HEK293 (cell line): ENCODE results near the gene ADGRF4.

Source experiments
- CTCF ChIA-PET: fragments of 350-600 bp; formaldehyde crosslinking; extraction: SDS; loops from one replicate; lab custom pipeline; 2021; ENCODE audit warnings: antibody characterized with exemption; lab: Yijun Ruan, JAX
- POLR2A ChIA-PET: fragments of 300-600 bp; formaldehyde crosslinking; extraction: SDS; loops from one replicate; lab custom pipeline; 2020; ENCODE audit warnings: antibody characterized with exemption, inconsistent platforms; lab: Yijun Ruan, JAX
- H3K27ac ChIP-seq: fragments of 200-500 bp; sonication (Bioruptor generic); 2 replicates; pipeline ENCODE4 v1.5.1; 2014; ENCODE audit warnings: low read depth, low read length, control low read depth, inconsistent platforms; ENCODE audit errors: extremely low read depth
- H3K36me3 ChIP-seq, 2 experiments: fragments of 200-500 bp in 1 of 2; sonication (Bioruptor generic) in 1 of 2; 1 replicate in 1 of 2; 2 replicates in 1 of 2; pipeline ENCODE4 v1.5.1; 2014 to 2017; ENCODE audit warnings: inconsistent platforms in 2 of 2, low read length in 2 of 2; ENCODE audit not compliant: control insufficient read depth in 2 of 2, insufficient read depth in 1 of 2
- H3K4me1 ChIP-seq: fragments of 200-500 bp; sonication (Bioruptor generic); 2 replicates; pipeline ENCODE4 v1.5.1; 2014; ENCODE audit warnings: mild to moderate bottlenecking, low read length, inconsistent platforms; ENCODE audit not compliant: control insufficient read depth, insufficient read depth
- H3K4me3 ChIP-seq: 2 replicates; pipeline ENCODE4 v1.5.1; 2011; ENCODE audit warnings: low read depth, mild to moderate bottlenecking, control low read depth, low read length, moderate library complexity
- H3K9me3 ChIP-seq: fragments of 200-500 bp; sonication (Bioruptor generic); 2 replicates; pipeline ENCODE4 v1.5.1; 2014; ENCODE audit warnings: low read depth, low read length, inconsistent platforms; ENCODE audit not compliant: control insufficient read depth, insufficient read depth
- HOXA7 ChIP-seq: sonication (generic); formaldehyde crosslinking; IDR thresholded peaks from 2 replicates; pipeline ENCODE4 v1.8.1; 2022; ENCODE audit warnings: missing genetic modification reagents, borderline replicate concordance
- IKZF3 ChIP-seq: fragments of 450-650 bp; IDR thresholded peaks from 2 replicates; pipeline ENCODE4 v1.5.0; 2018; ENCODE audit warnings: missing biosample characterization, mild to moderate bottlenecking, missing genetic modification characterization, moderate library complexity
- KLF8 ChIP-seq: fragments of 450-650 bp; formaldehyde crosslinking; IDR thresholded peaks from 2 replicates; pipeline ENCODE4 v1.5.1; 2016; ENCODE audit warnings: missing biosample characterization, missing genetic modification characterization
- PBX3 ChIP-seq: sonication (generic); formaldehyde crosslinking; IDR thresholded peaks from 2 replicates; pipeline ENCODE4 v1.8.1; 2022; ENCODE audit warnings: mild to moderate bottlenecking, moderate library complexity, missing genetic modification reagents
- SP2 ChIP-seq: fragments of 450-650 bp; formaldehyde crosslinking; IDR thresholded peaks from 2 replicates; pipeline ENCODE4 v1.5.1; 2016; ENCODE audit warnings: missing biosample characterization, missing genetic modification characterization
- SP3 ChIP-seq: fragments of 450-650 bp; formaldehyde crosslinking; IDR thresholded peaks from 2 replicates; pipeline ENCODE4 v1.5.1; 2016; ENCODE audit warnings: missing biosample characterization, missing genetic modification characterization
- TCF7L2 ChIP-seq: IDR thresholded peaks from 2 replicates; pipeline ENCODE4 v1.6.1; 2011; ENCODE audit warnings: low read depth, mild to moderate bottlenecking, inconsistent platforms, low read length, moderate library complexity, borderline replicate concordance
- TSHZ1 ChIP-seq: fragments of 450-650 bp; formaldehyde crosslinking; IDR thresholded peaks from 2 replicates; pipeline ENCODE4 v1.5.1; 2016; ENCODE audit warnings: missing biosample characterization, missing genetic modification characterization, borderline replicate concordance
- YY2 ChIP-seq: fragments of 450-650 bp; formaldehyde crosslinking; IDR thresholded peaks from 2 replicates; pipeline ENCODE4 v1.5.1; 2016; ENCODE audit warnings: missing biosample characterization, missing genetic modification characterization
- ZBTB49 ChIP-seq: fragments of 450-650 bp; formaldehyde crosslinking; IDR thresholded peaks from 2 replicates; pipeline ENCODE4 v1.5.1; 2016; ENCODE audit warnings: missing biosample characterization, missing genetic modification characterization, low read depth
- ZNF155 ChIP-seq: fragments of 450-650 bp; formaldehyde crosslinking; IDR thresholded peaks from 2 replicates; pipeline ENCODE4 v1.5.1; 2016; ENCODE audit warnings: missing biosample characterization, missing genetic modification characterization
- ZNF19 ChIP-seq: fragments of 450-650 bp; formaldehyde crosslinking; IDR thresholded peaks from 2 replicates; pipeline ENCODE4; 2016; ENCODE audit warnings: missing biosample characterization, missing genetic modification characterization, low read depth
- ZNF223 ChIP-seq: fragments of 450-650 bp; formaldehyde crosslinking; IDR thresholded peaks from 2 replicates; pipeline ENCODE4 v1.5.1; 2016; ENCODE audit warnings: missing biosample characterization, missing genetic modification characterization
- ZNF449 ChIP-seq: fragments of 450-650 bp; formaldehyde crosslinking; IDR thresholded peaks from 2 replicates; pipeline ENCODE4 v1.5.1; 2017; ENCODE audit warnings: missing biosample characterization, mild to moderate bottlenecking, missing genetic modification characterization, moderate library complexity
- ZNF548 ChIP-seq: fragments of 450-650 bp; formaldehyde crosslinking; IDR thresholded peaks from 2 replicates; pipeline ENCODE4 v1.5.1; 2016; ENCODE audit warnings: missing biosample characterization, missing genetic modification characterization
- ZNF560 ChIP-seq: fragments of 450-650 bp; formaldehyde crosslinking; IDR thresholded peaks from 2 replicates; pipeline ENCODE4 v1.5.1; 2017; ENCODE audit warnings: missing biosample characterization, missing genetic modification characterization, borderline replicate concordance
- ZNF621 ChIP-seq: fragments of 450-650 bp; formaldehyde crosslinking; IDR thresholded peaks from 2 replicates; pipeline ENCODE4 v1.5.1; 2017; ENCODE audit warnings: missing biosample characterization, missing genetic modification characterization
- ZNF624 ChIP-seq: fragments of 450-650 bp; formaldehyde crosslinking; IDR thresholded peaks from 2 replicates; pipeline ENCODE4 v1.5.1; 2017; ENCODE audit warnings: missing biosample characterization, missing genetic modification characterization
- ZNF704 ChIP-seq: fragments of 450-650 bp; formaldehyde crosslinking; IDR thresholded peaks from 2 replicates; pipeline ENCODE4 v1.5.1; 2016; ENCODE audit warnings: missing biosample characterization, missing genetic modification characterization
- ZNF776 ChIP-seq: fragments of 450-650 bp; formaldehyde crosslinking; IDR thresholded peaks from 2 replicates; pipeline ENCODE4 v1.5.0; 2017; ENCODE audit warnings: missing biosample characterization, missing genetic modification characterization, borderline replicate concordance
- ZNF830 ChIP-seq: fragments of 450-650 bp; IDR thresholded peaks from 2 replicates; pipeline ENCODE4 v1.5.0; 2018; ENCODE audit warnings: missing biosample characterization, missing genetic modification characterization, low read depth, mild to moderate bottlenecking, moderate library complexity

Gene ADGRF4

GRCh38 chr6:47734831-47735481 lies 36.6 kb downstream of the ADGRF4 start:
- ChIA-PET CTCF (interaction anchor here (0.6 to 4.4 kb wide), 30 partner anchors 9 to 335 kb away, joined by 3 to 122 read pairs (median 6); partner anchors contain the start of gene OPN5), POLR2A (interaction anchor here (1.3 to 1.6 kb wide), 2 partner anchors 104 to 257 kb away, joined by 4 to 6 read pairs; partner anchors contain the start of gene CD2AP)
- Histone ChIP-seq H3K4me3 (no peak overlapping the region), H3K9me3 (no peaks in the 10 kb centered on the region), H3K36me3 (no peaks in the 10 kb centered on the region), H3K27ac (no peak overlapping the region), H3K4me1 (no peaks in the 10 kb centered on the region)
- TF ChIP-seq KLF8 (no peak), SP2 (tag by site-specific recombination) (no peak), YY2 (no peak), ZNF155 (tag by site-specific recombination) (no peak), ZNF830 (tag by site-specific recombination) (no peak), HOXA7 (CRISPR knock-in tag) (no peak), PBX3 (CRISPR knock-in tag) (no peak), TCF7L2 (no peak), ZNF449 (tag by site-specific recombination) (no peak), TSHZ1 (tag by site-specific recombination) (no peak)
- TF ChIP-seq, all 188 proteins: peak for 0

- Histone ChIP-seq H3K4me1 (no peaks in the 10 kb centered on the region), H3K4me3 (no peak overlapping the region), H3K36me3 (no peaks in the 10 kb centered on the region), H3K9me3 (no peaks in the 10 kb centered on the region), H3K27ac (no peak overlapping the region)
- CTCF ChIA-PET, result interaction anchor here (1.2 kb wide), 1 partner anchor 104 kb away, joined by 3 read pairs; no protein-coding TSS in a partner anchor
- TF ChIP-seq ZNF624 (tag by site-specific recombination) (no peak), ZNF776 (no peak), ZNF704 (tag by site-specific recombination) (no peak), ZNF830 (tag by site-specific recombination) (no peak), ZNF19 (tag by site-specific recombination) (no peak), ZNF621 (tag by site-specific recombination) (no peak), ZNF560 (no peak), ZNF155 (tag by site-specific recombination) (no peak), IKZF3 (tag by site-specific recombination) (no peak), SP3 (tag by site-specific recombination) (no peak), ZNF223 (tag by site-specific recombination) (no peak), ZNF548 (no peak), ZBTB49 (no peak)
- POLR2A ChIA-PET, result no interaction called here
Measured at GRCh38 chr6:47736083-47736700, 37.8 kb downstream of the ADGRF4 start.
